Activated CD4-positive, CD25-positive, alpha-beta regulatory T cell (primary cell): ENCODE results near the gene ENDOD1.

ENCODE experiments used
- DNase-seq, 4 experiments: peaks; one replicate each; lab custom pipeline; 2025; lab: John Stamatoyannopoulos, UW

ENDOD1 gene

DNA sequence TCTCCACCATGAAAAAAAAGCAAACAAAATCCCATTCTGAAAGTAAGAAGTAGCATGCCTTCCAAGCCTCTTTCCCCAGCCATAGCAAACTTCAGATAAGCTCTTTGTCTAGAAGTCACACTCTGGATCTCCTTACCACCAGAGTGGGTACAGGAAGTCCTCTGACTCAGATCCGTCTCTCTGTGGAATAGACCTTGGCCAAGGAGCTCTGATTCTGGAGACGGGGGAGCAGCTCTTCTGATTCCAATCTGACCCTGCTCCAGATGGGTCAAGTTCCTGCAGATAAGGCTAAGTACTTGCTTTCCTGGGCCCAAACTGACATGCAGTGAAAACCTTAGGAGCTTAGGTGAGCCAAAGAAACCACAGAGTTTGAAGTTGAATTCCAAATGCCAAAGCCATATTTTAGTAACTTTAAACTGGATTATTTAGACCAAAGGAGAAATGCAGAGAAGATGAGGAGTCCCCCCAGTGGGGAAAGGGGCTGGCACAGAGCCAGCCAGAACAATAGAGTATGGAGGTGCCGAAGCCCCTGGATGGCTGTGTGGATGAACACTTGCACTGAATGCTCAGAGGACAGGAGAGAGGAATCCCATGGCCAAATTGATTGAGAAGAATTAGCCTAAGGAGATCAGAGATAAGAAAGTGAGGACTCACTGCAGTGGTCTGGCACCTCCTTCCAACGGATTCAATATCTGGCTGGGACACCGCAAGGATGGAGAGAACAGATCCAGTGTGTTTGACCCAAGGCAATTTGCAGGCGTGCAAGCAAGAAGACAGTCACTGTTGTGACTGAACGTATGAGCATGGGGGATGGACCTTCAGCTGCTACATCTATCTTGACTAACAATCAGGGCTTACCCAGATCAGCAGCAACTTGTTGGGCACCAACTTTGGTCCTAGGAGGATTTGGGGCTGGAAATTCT, 54.9 kb downstream of the ENDOD1 start:
- no peak for DNase-seq

DNA sequence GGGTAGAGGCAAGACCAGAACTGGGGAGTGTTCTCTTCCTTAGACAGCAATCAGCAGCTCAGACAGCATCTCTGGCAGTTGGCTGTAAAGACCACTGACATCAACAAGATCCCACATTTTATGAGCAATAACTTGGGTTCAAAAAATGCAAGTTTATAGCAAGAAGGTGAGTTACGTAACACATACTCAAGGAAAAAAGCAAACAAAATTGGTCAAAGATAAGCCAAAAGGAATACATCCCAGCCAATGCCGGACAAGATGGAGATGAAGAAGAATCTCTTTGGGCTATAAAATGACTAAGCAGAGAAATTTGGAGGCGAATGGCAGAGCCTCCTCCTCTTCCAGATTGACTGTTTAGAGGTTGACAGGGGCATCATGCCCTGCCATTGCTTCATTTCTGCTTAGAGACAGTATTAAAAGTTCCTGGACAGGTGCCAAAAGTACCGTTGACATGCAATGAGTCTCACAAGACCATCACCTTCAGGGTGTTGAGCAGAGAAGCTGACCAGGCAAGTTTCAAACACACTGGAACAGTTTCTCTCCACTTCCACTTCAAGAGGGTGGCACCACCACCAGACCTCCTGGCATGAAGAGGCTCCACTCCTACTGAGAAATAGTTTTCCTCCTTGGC, 55.9 kb downstream of the ENDOD1 start:
- DNase-seq: no peak

DNA sequence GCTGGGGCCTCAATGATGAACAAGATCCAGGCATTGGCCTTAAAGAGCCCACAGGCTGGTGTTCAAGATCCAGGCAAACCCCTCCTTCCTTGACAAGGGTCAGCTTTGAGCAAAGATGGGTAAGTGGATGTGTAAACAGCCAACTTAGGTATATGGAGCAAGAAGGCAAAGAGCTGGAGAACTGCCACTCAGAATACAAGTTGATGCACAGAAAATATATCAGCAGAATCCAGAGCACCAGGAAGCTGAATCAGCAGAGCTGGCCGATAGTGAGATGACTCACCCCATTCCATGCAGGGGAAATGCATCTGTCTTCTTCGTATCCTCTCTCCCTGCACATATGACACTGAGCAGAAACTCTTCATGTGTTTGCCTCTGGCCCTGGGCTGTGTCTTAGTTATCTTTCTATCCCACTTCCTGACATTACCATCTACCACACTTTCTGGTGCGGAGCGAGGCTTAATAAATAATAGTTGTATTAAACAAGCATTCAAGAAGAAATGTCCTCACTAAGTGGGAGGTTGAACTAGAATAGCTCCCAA, 57.8 kb downstream of the ENDOD1 start:
- no peak for DNase-seq

DNA sequence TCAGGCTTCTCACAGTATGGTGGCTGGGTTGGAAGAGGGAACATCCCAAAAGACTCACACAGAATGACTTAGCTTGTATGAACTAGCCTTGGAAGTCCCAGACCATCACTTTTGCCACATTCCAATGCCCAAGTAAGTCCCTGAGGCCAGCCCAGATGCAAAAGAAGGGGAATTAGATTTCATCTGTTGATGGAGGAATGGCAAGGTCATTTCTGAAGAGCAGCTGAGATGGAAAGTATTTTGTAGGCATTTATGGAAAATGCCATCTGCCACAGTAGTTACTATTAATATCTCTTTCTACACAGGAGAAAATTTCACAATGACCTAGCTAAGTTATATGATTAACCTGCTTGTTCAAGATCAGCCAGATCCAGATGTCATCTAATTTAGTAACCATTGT, 58.8 kb downstream of the ENDOD1 start:
- DNase-seq: no peak

DNA sequence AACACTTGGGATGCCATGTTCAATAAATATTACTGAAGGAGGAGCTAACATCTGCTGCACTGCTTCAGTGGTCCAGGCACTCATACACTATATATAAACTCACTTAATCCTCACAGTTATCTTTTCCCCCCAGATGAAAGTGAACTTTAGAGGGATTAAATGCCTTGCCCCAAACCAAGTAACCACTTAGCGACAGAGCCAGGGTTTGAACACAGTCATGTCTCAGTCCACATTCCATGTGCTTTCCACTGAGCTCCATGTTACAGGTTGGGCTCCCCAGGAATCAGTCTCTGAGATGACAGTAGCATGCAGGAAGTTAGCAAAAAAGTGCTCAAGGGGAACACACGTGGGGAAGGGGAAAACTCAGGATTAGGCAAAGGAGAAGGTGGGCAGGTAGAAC, 59.3 kb downstream of the ENDOD1 start:
- DNase-seq: no peak

DNA sequence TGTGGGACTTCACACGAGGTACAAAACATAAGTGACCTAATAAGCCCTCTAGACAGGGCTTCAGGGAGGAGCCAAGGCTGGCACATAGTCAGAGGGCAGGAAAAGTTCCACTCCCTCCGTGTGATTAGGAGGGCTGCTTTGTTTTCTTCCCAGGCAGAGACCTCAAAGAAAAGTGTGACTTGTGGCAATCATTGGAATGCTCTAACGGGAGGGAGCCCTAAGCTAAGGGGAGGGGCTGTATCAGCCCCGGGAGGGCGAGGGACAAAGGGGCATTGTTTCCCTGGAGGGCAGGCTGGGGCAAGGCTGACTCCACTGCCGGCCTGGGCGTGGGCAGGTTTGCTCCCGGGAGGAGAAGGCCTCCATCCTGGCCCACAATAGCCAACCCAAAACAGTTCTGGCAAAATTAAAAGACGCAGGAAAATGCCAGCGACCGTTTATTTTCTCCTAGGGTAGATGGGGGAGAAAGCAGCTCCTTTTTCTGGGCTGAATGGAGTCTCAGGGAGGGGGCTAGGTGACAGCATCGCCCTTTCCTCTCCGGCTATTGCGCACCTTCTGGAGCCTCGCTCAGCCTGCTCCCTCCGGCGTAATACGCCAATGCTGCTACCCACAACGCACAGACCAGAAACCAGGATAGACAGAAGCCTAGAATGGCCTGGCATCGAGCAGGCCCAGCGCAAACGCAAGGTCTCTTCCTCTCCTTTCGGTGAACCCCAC, 60.2 kb downstream of the ENDOD1 start:
- DNase-seq: no peak

DNA sequence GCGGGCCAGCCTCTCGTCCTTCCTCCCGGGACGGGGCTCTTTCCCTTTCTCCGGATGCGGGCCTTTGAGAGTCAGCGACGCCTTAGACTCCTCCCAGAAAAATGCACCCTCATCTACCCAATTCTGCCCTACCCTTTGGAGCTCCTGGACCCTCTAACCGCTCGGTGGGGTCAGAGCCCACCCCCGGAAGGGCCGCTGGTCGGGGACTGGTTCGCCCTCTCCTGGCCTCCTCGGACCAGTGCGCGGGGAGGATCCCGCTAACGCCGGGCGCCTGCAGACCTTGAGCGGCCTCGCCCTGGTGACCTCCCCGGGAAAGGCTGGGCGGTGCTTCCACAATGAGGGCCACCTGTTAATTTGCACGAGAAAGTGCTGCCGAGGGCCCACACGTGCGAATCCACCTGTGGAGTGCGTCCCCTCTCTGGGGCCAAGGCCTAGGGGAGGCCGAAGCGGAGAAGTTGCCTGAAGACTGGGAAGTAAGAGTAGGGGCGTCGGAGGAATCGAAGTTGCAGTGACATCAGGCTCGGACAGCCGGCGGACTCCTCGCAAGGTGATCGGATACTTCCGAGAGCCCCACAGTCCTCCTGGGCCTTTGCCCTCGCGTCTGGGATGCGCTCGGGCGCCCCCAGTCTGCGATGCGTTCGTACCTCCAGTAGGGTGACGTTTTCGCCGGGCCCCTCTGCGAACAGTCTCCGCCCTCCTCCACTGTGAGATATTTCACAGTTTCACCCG, 61.5 kb downstream of the ENDOD1 start:
- DNase-seq: peak; percentile 71 to 81 (median 76)

DNA sequence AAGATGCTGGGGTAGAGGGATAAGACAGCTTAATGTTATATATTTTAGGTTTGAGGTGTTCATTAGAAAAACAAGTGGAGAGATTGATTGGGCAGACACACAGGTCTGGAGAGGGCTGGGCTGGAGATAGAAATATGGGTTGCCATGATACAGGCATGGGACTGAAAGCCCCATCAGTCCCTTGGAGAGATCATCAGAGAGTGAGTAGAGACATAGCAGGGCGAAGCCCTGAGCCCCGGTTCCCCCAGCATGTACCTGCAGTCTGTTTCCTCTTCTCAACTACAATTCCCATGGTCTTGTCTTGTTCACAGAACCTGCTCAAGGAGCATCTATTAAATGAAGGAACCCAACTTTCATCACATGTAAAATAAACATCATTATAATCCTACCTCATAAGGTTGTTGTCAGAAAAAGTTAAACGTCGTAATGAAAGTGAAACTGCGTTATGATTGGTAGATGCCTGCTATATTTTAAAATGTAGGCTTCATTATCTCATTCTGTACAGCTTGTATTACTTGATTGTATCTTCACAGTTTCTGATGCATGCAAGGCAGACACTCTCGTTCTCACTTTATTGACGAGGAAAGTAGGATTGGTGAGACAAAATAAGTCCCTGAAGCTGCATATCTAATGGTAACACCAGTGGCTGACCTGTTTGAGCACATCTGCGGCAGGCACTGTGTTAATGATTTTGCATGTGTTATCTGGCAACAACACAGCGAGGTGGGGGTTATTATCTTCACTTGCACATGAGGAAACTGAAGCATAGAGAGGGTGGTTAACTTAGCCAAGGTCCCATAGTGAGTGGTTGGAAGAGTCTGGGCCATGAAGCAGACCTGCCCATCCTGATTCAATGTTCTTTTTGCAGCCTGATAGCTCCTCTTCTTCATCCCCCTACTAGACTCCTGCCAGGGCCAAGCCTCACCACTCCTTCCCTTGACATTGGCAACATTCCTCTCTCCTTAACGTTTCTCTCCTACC, 63.5 kb downstream of the ENDOD1 start:
- DNase-seq: no peak

DNA sequence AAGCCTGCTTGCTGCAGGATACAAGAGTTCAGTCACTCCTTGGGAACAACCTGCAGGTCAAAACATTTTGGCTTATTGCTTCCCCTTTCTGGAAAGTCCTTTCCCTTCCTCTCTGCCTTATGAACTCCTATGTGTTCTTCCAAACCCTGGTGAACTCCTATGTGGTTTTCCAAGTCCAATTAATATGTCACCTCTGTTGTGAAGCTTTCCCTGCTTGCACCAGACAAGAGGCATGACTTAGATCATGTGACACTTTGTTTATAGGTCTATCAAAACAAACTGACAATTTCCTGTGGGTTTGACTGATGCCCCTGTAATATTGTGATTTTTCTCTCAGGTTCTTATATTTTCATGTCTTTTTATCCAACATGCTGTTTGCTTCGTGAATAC, 64.2 kb downstream of the ENDOD1 start:
- DNase-seq: no peak

DNA sequence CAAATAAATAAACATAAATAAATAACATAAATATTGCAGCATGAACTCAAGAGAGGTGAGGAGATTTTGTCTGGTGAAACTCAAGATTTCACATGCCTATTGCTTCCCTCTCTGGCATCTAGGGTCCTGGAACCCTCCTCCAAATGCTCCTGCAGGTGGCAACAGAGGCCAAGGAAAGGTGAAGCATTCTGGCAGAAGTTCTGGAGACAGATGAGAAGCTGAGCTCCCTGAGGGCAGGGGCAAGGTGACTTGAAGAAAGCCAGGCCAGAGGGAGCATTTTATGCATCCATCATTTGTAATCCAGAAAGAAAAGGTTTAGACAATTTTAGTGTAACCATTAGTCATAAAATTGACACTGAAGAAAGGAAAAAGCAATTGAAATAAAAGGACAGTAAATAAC, 64.9 kb downstream of the ENDOD1 start:
- peak; percentile 12 to 38 (median 31) for DNase-seq

DNA sequence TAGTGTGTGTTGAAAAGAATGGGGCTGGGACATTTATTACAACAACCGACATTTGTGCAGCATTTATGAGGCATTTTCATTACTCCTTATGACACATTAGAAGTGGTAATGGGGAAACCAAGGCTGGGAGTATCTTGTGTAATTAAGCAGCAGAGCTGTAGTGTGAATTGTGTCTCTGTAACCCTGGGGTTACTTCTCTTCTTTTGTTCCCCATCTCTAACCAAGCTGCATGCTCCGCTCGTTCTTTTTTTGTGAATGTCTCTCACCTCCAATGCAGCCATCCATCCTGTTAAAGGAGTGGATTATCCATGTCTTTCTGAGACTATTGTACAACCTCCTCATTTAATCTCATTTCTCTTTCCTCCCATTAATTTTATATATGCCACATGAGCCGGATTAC, 65.7 kb downstream of the ENDOD1 start:
- no peak for DNase-seq

DNA sequence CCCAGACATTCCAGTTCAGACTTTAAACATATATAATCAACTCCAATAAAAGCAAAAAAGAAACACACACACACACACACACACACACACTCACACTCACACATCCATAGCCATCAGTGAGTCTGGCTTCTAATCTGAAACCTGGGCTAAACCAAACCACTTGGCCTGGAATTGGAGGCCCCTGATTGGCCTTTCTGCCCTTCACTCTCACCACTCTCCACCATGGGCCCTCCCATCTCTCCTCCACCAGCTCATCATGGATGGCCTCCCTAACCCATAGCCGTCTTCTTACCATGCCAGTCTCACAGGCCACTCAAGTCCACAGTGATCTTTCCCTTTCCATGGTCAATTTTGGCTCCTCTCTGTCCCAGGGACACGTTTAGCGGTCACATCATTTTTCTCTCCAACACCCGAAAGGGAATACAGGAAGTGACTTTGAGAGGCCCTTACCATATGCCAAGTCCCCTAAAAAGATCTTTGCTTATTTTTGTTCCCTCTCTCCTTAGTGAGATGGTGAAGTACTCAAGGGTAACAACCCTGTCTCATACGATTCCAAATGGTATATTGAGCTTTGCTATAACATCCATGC, 66.6 kb downstream of the ENDOD1 start:
- no peak for DNase-seq

DNA sequence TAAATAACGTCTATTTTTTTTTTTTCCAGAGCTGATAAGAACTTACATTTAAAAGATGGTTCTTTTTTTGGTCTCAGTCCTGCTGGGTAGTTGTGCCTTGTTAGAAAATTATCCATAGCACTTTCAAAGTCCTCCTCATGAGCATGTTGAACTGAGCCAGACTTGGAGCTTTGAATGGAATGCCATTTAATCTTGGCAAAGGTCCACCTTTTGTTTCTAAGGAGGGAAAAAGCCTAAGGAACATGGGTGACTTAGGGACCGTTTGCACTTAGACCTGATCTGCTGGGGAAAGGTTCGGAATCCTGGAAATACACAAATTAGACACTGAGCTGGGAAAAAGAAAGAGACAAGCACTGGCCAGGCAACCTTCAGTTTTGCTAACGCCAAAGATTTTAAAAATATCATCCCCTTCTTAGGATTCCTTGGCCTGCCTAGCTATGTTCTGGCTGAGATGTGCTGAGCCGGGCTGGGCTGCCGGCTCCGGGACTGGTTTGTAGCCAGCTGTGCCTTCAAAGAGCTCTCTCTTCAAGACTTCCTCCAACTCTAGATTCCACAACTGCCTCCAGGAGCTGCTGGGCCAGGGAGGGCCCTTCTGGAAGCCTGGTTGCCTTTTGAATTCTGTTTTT, 67.4 kb downstream of the ENDOD1 start:
- DNase-seq: no peak

DNA sequence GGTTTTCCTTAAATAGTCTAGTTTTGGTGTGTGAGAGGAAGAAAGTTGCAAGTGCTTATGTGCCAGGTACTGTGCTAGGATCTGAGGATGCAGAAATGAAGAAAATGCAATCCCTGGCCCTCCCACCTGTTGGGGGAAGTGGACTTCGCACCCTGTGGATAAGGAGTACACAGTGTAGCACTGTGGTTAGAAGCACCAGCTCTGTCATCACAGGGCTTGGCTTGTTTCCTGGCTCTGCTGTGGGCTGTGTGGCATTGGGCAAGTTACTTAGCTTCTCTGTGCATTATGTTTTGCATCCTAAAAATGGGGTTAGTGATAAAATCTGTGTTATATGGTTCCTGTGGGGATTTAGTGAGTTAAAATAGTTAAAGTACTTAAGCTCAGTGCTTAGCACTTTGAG, 68.2 kb downstream of the ENDOD1 start:
- no peak for DNase-seq

DNA sequence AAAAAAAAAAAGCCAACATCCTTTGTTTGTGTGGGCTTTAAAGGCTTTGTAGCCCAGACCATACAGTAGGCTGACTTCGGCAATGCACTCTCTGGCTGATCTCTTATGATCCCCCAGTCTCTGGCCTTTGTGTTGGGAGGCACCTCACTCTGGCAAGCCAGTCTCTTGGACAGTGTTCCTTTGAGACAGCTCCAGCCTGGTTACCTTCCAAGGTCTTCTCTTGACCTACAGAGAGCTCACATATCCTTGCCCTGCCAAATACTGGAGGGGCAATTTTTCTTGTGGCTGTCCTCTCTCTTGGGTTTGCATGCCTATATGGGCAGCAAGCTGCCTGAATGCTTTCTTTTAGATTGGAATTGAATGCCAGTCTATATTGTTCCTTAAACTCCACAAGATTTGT, 71.6 kb downstream of the ENDOD1 start:
- DNase-seq: no peak

DNA sequence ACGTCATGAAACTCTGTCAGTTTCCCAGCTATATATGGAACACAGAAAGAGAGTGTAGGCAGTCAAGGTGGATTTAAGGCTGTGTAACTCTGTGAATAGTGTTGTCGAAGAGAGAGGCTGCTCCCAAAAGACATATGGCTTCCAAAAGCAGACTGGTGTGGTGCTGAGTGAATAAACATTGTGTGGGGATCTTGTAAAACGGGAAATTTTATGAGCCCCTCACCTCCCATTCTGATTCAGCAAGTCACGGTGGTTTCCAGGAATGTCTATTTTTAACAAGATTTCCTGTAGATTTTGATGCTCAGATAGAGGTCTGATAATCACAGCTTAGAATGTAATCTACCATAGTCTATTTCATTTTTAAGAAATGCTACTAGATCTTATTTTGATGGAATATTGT, 73.5 kb downstream of the ENDOD1 start:
- DNase-seq: no peak

DNA sequence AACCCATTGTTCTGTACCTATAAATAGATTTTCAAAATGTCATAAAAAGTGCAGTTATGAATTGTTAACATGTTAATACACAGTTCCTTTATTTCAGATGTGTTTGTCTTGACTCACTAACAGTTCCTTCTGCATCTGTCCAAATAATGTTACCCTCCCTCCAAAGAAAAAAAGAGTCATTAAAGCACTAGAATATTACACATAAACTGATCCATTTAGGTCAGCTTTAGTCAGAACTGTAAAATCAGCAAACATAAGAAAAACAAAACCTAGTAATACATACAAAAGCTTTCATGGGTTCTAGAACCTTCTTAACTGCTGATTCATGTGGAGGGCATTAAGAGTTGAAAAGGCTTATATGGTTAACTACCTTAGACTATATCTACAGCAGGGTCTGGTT, 76.0 kb downstream of the ENDOD1 start:
- DNase-seq: no peak

DNA sequence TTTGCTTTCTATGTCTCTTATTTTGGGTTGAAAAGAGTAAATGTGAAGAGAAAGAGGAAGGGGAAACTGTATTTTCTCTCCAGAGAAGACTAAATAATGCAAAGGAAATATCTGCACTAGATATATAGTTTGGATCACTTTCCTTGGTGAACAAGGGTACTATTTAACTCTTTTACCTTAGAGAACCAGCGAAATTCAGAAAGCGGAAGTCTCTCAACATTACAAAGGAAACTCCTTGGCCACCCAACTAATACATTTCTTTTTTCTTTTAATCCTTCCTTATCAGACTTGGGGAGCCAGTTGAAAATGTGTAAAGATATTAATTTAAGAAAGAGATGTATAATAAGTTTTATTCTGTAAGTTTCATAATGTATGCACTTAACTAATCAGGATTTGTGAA, 77.1 kb downstream of the ENDOD1 start:
- DNase-seq: no peak

DNA sequence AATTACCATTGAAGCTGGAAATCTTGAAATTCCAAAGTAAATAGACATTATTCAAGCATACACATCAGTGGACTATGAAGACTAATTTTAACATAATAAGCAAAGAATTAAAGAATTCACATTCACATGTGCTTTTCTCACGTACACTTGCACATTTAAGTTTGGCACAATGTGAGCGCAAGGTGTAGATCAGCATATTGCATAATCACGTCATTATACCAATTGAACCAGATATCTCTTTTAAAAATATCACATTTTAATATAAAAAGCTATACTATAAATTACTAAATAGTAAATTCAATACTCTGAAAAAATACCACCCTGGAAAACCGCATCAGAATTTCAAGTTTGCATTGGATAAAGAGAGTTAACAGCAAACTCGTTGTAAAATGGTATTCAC, 80.6 kb downstream of the ENDOD1 start:
- no peak for DNase-seq

DNA sequence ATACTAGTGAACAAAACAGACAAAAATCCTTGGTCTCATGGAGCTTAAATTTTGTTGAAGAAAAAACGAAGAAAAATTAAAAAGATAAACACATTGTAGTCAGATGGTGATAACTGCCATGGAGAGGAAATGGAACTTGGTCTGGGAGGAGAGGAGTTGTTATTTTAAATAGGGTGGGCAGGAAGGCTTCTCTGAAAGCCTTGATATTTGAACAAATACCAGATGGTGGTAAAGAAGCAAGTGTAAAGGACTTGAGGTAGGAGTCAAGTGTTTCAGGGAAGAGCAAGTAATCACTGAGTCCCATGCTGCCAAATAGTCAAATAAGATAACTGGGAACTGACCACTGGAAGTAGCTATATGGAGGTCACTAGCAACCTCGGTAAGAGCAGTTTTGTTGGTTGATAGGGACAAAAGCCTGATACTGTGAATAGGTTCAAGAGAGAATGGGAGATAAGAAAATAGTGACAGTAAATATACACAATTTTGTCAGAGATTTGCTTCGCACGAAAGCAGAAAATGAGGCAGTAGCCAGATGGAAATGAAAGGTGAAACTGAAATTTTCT, 86.3 kb downstream of the ENDOD1 start:
- no peak for DNase-seq
